ENCODE measurements around the gene ZNF853.
"Not testable (repeated sequence)": the region's sequence is repeated elsewhere in the genome, so short reads cannot be mapped to it uniquely, and the experiment has no call there.

Gene ZNF853

DNA sequence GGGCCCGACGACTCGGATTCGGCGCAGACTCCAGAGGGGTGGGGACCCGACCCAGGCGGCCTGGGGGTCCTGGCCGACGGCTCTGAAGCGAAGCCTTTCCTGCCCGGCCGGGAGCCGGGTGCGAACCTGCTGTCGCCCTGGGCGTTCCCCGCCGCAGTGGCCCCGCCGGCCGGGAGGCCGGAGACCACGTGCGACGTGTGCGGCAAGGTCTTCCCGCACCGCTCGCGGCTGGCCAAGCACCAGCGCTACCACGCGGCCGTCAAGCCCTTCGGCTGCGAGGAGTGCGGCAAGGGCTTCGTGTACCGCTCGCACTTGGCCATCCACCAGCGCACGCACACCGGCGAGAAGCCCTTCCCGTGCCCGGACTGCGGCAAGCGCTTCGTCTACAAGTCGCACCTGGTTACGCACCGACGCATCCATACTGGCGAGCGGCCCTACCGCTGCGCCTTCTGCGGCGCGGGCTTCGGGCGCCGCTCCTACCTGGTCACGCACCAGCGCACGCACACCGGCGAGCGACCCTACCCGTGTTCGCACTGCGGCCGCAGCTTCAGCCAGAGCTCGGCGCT, 37.1 kb downstream of the ZNF853 start:
- DNase-seq, result no peak

- DNase-seq, result no peak
Observed at GRCh38 chr7:6653071-6654003, 37.9 kb downstream of the ZNF853 start.

DNA sequence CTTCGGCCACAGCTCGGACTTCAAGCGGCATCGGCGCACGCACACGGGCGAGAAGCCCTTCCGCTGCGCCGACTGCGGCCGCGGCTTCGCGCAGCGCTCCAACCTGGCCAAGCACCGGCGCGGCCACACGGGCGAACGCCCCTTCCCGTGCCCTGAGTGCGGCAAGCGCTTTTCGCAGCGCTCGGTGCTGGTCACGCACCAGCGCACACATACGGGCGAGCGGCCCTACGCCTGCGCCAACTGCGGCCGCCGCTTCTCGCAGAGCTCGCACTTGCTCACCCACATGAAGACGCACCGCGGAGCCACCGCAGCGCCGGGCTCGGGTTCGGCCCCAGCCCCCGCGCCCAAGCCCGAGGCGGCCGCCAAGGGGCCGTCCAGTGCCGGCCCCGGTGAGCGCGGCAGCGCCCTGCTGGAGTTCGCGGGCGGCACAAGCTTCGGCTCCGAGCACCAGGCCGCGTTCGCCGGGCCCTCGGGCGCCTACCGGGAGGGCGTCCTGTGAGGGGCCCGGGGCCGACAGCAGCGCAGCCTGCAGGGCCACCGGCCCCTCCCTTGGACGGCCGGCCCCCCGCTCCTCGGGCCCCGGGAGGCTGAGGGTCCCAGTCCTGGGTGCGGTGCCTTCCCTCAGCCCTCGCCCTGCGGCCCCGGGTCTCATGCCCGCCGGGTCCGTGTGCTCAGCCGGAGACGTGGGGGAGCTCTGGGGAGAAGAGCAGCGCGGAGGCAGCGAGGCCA, 38.9 kb downstream of the ZNF853 start:
- no peak for DNase-seq

- no peak for DNase-seq
Observed at GRCh38 chr7:6654842-6655610, 39.6 kb downstream of the ZNF853 start.

DNA sequence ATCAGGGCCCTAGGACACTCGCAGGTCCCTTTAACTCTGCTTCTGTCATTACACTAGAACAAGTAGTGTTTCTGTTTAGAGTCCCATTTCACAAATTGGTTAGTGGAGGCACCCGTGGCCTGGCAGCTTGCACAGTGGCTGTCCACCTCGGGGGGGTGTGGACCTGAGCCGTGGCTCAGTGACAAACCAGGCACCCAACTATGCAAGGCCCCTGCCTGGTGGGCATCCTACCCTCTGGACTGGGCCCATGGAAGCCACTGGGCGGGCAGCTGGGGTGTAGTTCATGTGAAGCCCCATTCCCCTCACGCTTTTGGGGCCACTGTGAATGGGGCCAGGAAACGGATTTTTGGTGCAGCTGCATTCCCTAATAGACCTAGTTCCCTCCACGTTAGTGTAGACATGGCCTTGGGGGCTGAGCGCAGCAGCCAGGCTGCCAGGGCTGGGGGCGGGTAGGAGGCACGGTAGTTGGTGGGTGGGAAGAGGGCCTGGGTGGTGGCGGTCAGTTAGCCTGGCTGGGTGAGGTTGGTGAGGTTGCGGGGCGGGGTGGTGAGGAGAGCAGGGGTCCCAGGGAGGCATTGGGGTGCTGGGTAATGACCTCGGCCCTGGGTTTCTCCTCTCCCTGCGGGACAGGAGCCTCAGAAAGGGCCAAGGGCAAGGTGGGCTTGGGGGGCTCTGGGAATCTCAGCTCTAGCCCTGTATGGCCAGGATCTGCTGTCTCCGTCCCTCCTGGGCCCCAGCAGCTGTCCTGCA, 40.4 kb downstream of the ZNF853 start:
- DNase-seq, result no peak

- DNase-seq, result no peak
Observed at GRCh38 chr7:6656413-6656812, 41.0 kb downstream of the ZNF853 start.

DNA sequence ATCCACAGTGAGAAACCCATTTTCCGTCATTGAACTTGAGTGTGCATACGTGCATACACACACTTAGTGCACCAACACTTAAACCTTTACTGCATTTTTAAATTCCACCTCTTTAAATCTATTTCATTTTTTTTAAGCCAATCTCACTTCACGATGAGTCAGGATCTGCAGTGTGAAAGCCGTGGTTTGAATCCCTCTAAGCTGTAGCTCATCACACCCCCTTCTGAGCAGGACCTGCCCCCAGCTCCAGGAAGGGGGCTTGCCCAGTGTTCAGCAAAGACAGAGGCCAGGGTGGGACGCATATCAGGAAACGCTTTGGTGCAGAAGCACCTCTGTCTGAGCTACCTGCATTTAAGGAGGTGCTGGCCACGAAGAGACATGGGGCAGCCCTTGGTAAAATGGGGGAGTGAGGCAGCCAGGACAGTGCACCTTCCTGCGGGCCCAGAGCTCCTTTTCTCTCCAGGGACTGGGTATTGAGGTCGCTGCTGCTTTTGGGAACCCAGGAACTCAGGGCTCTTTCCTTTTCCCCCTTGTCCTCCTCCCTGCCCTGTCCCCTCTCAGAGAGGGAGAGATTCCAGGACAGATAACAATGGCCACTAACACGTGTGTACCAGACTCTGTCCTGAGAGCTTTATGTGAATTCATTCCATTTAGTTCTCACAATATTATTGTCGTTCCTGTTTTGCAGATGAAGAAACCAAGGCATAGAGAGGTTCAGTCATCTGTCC, 43.4 kb downstream of the ZNF853 start:
- DNase-seq, result no peak

DNA sequence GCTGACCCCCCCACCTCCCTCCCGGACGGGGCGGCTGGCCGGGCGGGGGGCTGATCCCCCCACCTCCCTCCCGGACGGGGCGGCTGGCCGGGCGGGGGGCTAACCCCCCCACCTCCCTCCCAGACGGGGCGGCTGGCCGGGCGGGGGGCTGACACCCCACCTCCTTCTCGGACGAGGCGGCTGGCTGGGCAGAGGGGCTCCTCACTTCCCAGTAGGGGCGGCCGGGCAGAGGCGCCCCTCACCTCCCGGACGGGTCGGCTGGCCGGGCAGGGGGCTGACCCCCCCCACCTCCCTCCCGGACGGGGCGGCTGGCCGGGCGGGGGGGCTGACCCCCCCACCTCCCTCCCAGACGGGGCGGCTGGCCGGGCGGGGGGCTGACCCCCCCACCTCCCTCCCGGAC, 55.4 kb downstream of the ZNF853 start:
- not testable (repeated sequence) for DNase-seq

Data from fibroblast of skin of abdomen (primary cell).